Measurements from ENCODE around the gene PSTPIP1. TPM values are rescaled to one million over a fixed set of nuclear protein-coding genes. Genes with fewer than 3 reads are reported as not detected.
"Not testable (repeated sequence)": the region's sequence is repeated elsewhere in the genome, so short reads cannot be mapped to it uniquely, and the experiment has no call there.

PSTPIP1 gene
- polyA plus RNA-seq, 2 donors = 2.5 to 3.6 TPM

DNA sequence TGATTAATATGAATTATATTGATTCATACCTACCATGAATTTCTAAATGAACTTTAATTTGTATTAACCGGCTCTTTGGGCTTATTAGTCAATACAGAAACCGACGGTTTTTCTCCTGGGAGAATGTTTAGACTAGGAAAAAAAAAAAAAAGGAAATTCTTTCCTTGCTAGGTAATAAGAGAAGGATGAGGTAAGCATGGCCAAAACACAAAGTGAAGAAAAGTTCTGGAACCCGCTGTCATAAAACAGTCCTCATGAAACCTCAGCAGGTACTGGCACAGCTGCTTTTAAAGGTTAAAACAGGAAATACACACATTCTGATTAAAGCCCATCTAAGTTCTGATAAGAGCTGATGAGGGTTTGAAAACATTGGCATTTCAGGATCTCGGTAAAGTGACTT lies 30.8 kb upstream of the PSTPIP1 start:
- Histone ChIP-seq H3K36me3 (ENCODE audit: control insufficient read depth in 2 of 2, insufficient read depth in 2 of 2, low read length in 1 of 2) (no peaks in the 10 kb centered on the region), H3K4me1 (ENCODE audit: control insufficient read depth in 2 of 2, insufficient read depth in 2 of 2, low read length in 1 of 2) (no peaks in the 10 kb centered on the region), H3K9me3 (ENCODE audit: control insufficient read depth in 2 of 2, insufficient read depth in 1 of 2, low read depth in 1 of 2, low read length in 1 of 2) (no peaks in the 10 kb centered on the region), H3K4me3 (ENCODE audit: low read depth in 1 of 2, low read length in 2 of 2) (no peak overlapping the region), H3K27ac (ENCODE audit: low read depth in 2 of 2, low read length in 1 of 2) (no peak overlapping the region), H3K27me3 (ENCODE audit: control insufficient read depth in 1 of 2, insufficient read depth in 2 of 2, low read length in 2 of 2) (no peaks in the 10 kb centered on the region)
- WGBS, 2 donors = 28 to 49% methylated on average over 5 of the region's 5 CpGs

DNA sequence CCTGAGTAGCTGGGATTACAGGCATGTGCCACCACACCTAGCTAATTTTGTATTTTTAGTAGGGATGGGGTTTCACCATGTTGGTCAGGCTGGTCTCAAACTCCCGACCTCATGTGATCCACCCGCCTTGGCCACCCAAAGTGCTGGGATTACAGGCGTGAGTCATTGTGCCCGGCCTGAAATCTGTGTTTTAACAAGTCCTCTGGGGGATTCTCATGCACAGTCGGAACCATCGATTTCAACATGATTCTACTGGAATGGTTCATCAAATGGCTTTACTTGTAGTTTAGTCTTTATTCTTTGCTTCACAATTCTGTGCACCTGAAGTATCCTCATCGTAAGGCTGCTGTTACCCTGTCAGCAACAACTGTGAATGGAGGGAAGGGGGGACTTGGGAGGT lies 28.9 kb upstream of the PSTPIP1 start:
- H3K36me3 ChIP-seq (ENCODE audit: control insufficient read depth in 2 of 2, insufficient read depth in 2 of 2, low read length in 1 of 2); H3K4me3 ChIP-seq (ENCODE audit: low read depth in 1 of 2, low read length in 2 of 2); H3K9me3 ChIP-seq (ENCODE audit: control insufficient read depth in 2 of 2, insufficient read depth in 1 of 2, low read depth in 1 of 2, low read length in 1 of 2); H3K27me3 ChIP-seq (ENCODE audit: control insufficient read depth in 1 of 2, insufficient read depth in 2 of 2, low read length in 2 of 2); H3K4me1 ChIP-seq (ENCODE audit: control insufficient read depth in 2 of 2, insufficient read depth in 2 of 2, low read length in 1 of 2); H3K27ac ChIP-seq (ENCODE audit: low read depth in 2 of 2, low read length in 1 of 2): not testable (repeated sequence)
- WGBS, 2 donors = 48 to 54% methylated on average over 7 of the region's 7 CpGs

DNA sequence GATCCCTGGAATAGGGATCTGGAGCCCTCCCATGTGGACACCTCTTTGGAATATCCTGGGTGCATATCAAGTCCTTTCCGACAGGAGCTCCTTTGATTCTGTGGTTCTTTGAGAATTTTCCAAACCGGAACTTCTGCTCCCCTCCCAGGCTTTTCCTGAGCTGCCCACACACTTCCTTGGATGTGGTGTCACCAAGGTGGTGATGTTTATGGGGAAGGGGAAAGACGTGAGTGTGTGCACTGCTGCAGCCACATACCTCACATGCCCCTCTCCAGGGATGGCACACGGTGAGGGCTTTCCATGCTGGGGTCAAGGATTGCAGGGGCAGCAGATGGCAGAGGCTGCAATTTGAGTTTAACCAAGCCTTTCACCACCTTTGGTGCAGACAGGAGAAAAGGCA lies 27.9 kb upstream of the PSTPIP1 start:
- WGBS, 2 donors = 38 to 41% methylated on average over 4 of the region's 4 CpGs
- Histone ChIP-seq H3K36me3 (ENCODE audit: control insufficient read depth in 2 of 2, insufficient read depth in 2 of 2, low read length in 1 of 2) (no peaks in the 10 kb centered on the region), H3K27me3 (ENCODE audit: control insufficient read depth in 1 of 2, insufficient read depth in 2 of 2, low read length in 2 of 2) (no peaks in the 10 kb centered on the region)

DNA sequence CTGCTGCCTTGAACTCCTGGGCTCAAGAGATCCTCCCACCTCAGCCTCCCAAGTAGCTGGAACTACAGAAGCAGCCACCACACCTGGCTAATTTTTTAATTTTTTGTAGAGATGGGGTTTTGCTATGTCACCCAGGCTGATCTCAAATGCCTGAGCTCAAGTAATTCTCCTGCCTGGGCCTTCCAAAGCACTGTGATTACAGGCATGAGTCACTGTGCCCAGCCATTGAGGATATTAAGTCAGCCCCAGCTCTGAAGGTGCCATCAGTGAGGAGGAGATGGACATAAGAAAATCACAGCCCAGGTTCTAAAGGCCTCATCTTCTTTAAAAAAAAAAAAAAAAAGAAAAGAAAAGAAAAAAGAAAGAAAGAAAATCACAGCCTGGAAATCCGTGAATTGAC lies 26.6 kb upstream of the PSTPIP1 start:
- WGBS, 2 donors = 85 to 96% methylated on average over 1 of the region's 1 CpG
- H3K27ac ChIP-seq (ENCODE audit: low read depth in 2 of 2, low read length in 1 of 2) = no peak overlapping the region
- H3K9me3 ChIP-seq (ENCODE audit: control insufficient read depth in 2 of 2, insufficient read depth in 1 of 2, low read depth in 1 of 2, low read length in 1 of 2) = no peaks in the 10 kb centered on the region
- no peaks in the 10 kb centered on the region for H3K4me1 ChIP-seq (ENCODE audit: control insufficient read depth in 2 of 2, insufficient read depth in 2 of 2, low read length in 1 of 2)
- H3K36me3 ChIP-seq (ENCODE audit: control insufficient read depth in 2 of 2, insufficient read depth in 2 of 2, low read length in 1 of 2) = no peaks in the 10 kb centered on the region
- H3K4me3 ChIP-seq (ENCODE audit: low read depth in 1 of 2, low read length in 2 of 2) = no peak overlapping the region
- no peaks in the 10 kb centered on the region for H3K27me3 ChIP-seq (ENCODE audit: control insufficient read depth in 1 of 2, insufficient read depth in 2 of 2, low read length in 2 of 2)

More for the DNA sequence above, 27.9 kb upstream of the PSTPIP1 start:
- Histone ChIP-seq H3K9me3 (ENCODE audit: control insufficient read depth in 2 of 2, insufficient read depth in 1 of 2, low read depth in 1 of 2, low read length in 1 of 2) (no peaks in the 10 kb centered on the region), H3K4me3 (ENCODE audit: low read depth in 1 of 2, low read length in 2 of 2) (no peak overlapping the region), H3K27ac (ENCODE audit: low read depth in 2 of 2, low read length in 1 of 2) (no peak overlapping the region), H3K4me1 (ENCODE audit: control insufficient read depth in 2 of 2, insufficient read depth in 2 of 2, low read length in 1 of 2) (no peaks in the 10 kb centered on the region)

DNA sequence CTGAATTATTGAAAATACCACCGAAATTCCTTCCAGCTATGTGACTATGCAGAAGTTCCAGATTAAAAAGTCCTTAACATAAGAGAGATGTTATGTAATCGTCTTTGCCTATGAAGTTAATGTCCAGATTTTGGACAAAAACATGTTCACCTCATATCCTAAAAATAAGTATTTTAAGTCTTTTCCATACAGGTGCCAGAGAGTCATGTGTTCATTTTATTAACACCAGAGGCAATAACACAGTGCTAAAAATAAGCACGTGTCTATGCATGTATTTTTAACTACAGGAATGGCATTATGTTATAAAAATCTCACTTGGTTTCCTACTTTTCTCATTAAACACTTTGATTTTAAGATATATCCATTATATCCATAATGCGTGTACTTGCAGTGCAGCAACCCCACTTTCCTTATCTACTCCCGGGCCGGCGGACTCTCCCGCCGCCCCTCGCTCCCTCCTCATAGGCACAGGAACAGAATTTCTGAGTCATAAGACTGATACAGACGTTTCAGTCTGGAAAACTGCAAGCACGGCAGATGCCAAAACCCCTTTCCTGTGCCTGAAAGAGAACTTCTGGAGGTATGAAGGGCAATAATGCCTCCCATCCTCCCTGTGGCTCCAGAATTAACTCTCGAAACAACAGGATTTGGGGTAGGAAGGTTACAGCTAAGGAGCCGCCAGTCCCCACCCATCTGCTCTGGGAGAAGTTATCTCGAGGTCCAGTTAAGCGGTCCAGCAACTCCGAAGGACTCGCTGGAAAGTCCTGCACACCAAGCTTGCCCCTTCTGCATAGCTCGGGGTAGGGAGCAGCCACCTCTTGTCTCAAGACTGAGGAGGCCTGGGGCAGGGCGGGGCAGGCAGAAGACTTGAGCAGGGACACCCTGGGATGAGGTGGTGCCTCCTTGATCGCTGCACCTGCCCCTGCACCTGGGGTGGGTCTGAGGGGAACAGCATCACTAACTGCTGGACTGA lies 22.3 kb upstream of the PSTPIP1 start:
- Histone ChIP-seq H3K27ac (ENCODE audit: low read depth in 2 of 2, low read length in 1 of 2) (no peak overlapping the region), H3K27me3 (ENCODE audit: control insufficient read depth in 1 of 2, insufficient read depth in 2 of 2, low read length in 2 of 2) (no peaks in the 10 kb centered on the region), H3K9me3 (ENCODE audit: control insufficient read depth in 2 of 2, insufficient read depth in 1 of 2, low read depth in 1 of 2, low read length in 1 of 2) (no peaks in the 10 kb centered on the region), H3K36me3 (ENCODE audit: control insufficient read depth in 2 of 2, insufficient read depth in 2 of 2, low read length in 1 of 2) (no peaks in the 10 kb centered on the region), H3K4me3 (ENCODE audit: low read depth in 1 of 2, low read length in 2 of 2) (no peak overlapping the region), H3K4me1 (ENCODE audit: control insufficient read depth in 2 of 2, insufficient read depth in 2 of 2, low read length in 1 of 2) (no peaks in the 10 kb centered on the region)
- WGBS, 2 donors = 51 to 53% methylated on average over 21 of the region's 21 CpGs

DNA sequence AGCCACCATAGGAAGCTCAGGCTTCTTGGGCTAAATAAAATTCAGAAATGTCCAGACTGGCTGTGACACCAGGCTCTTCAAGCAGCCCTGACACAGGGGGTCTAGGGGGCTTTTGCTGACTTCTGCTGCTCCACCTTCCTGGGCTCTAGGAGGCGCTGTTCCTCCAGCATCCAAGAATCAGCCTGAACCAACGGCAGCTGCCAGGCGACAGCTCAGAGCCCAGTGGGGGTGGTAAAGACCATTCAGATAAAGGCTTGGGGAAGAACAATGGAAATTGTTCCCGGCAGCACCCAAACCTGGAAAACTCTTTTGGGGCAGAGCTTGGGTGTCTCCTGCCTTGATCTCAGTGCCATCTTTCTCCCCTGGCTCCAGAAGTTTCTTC lies 21.6 kb upstream of the PSTPIP1 start:
- 34 to 35% methylated on average over 4 of the region's 4 CpGs for WGBS, 2 donors
- no peak overlapping the region for H3K27ac ChIP-seq (ENCODE audit: low read depth in 2 of 2, low read length in 1 of 2)
- H3K27me3 ChIP-seq (ENCODE audit: control insufficient read depth in 1 of 2, insufficient read depth in 2 of 2, low read length in 2 of 2) = no peaks in the 10 kb centered on the region
- no peaks in the 10 kb centered on the region for H3K9me3 ChIP-seq (ENCODE audit: control insufficient read depth in 2 of 2, insufficient read depth in 1 of 2, low read depth in 1 of 2, low read length in 1 of 2)
- H3K4me3 ChIP-seq (ENCODE audit: low read depth in 1 of 2, low read length in 2 of 2) = no peak overlapping the region
- H3K36me3 ChIP-seq (ENCODE audit: control insufficient read depth in 2 of 2, insufficient read depth in 2 of 2, low read length in 1 of 2) = no peaks in the 10 kb centered on the region
- H3K4me1 ChIP-seq (ENCODE audit: control insufficient read depth in 2 of 2, insufficient read depth in 2 of 2, low read length in 1 of 2) = no peaks in the 10 kb centered on the region

DNA sequence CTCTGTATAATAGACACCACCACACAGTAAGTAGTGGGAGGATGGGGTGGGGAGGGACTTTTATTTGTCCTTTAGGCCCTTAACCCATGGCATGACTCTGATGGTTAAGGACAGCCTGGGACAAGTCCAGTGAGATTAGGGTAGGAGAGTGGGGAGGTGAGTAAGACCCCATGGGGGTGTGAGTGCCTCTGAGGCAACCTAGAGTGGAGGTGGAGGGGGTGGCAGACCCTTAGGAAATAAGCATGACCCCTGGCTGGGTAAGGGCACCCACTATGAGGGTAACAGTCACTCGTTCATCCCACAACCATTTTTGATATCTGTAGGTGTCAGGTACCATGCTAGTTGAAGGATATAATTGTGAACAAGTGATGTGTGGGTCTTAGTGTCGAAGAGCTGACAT lies 21.0 kb upstream of the PSTPIP1 start:
- H3K9me3 ChIP-seq (ENCODE audit: control insufficient read depth in 2 of 2, insufficient read depth in 1 of 2, low read depth in 1 of 2, low read length in 1 of 2) = peaks cover 0 to 1% of the 10 kb centered on the region in 2 donors
- no peak overlapping the region for H3K4me3 ChIP-seq (ENCODE audit: low read depth in 1 of 2, low read length in 2 of 2)
- 86 to 88% methylated on average over 2 of the region's 2 CpGs for WGBS, 2 donors
- no peaks in the 10 kb centered on the region for H3K4me1 ChIP-seq (ENCODE audit: control insufficient read depth in 2 of 2, insufficient read depth in 2 of 2, low read length in 1 of 2)
- no peaks in the 10 kb centered on the region for H3K27me3 ChIP-seq (ENCODE audit: control insufficient read depth in 1 of 2, insufficient read depth in 2 of 2, low read length in 2 of 2)
- H3K27ac ChIP-seq (ENCODE audit: low read depth in 2 of 2, low read length in 1 of 2) = no peak overlapping the region
- no peaks in the 10 kb centered on the region for H3K36me3 ChIP-seq (ENCODE audit: control insufficient read depth in 2 of 2, insufficient read depth in 2 of 2, low read length in 1 of 2)

DNA sequence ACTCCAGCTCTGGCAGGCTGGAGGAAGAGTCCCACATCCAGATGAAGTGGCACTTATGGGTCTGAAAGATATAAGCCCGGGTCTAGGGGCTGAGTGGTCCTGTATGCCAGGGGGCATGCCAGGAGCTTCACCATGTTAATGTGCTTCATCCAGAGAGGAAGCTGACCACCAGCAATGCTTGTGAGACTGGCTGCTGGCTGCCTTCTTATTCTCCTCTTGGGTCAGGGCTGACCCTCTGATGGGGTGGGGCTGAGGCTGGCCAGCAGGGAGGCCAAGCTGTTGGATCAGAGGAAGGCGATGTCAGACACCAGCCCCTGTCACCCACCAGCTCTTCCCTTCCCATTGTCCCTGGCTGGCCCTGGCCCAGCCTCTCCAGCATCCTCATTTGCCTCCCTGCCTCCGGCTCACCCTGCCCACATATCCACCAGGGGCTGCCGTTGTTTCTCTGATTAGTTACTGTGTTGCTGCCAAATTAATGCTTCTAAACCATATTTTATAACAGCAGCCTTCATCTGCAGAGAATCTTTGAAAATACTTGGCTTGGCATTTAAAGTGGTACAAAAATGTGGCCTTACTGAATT lies 20.4 kb upstream of the PSTPIP1 start:
- Histone ChIP-seq H3K27me3 (ENCODE audit: control insufficient read depth in 1 of 2, insufficient read depth in 2 of 2, low read length in 2 of 2) (no peaks in the 10 kb centered on the region), H3K27ac (ENCODE audit: low read depth in 2 of 2, low read length in 1 of 2) (no peak overlapping the region), H3K36me3 (ENCODE audit: control insufficient read depth in 2 of 2, insufficient read depth in 2 of 2, low read length in 1 of 2) (no peaks in the 10 kb centered on the region), H3K9me3 (ENCODE audit: control insufficient read depth in 2 of 2, insufficient read depth in 1 of 2, low read depth in 1 of 2, low read length in 1 of 2) (peaks cover 0 to 2% of the 10 kb centered on the region in 2 donors), H3K4me1 (ENCODE audit: control insufficient read depth in 2 of 2, insufficient read depth in 2 of 2, low read length in 1 of 2) (no peaks in the 10 kb centered on the region), H3K4me3 (ENCODE audit: low read depth in 1 of 2, low read length in 2 of 2) (no peak overlapping the region)
- WGBS, 2 donors = 77 to 79% methylated on average over 4 of the region's 4 CpGs

DNA sequence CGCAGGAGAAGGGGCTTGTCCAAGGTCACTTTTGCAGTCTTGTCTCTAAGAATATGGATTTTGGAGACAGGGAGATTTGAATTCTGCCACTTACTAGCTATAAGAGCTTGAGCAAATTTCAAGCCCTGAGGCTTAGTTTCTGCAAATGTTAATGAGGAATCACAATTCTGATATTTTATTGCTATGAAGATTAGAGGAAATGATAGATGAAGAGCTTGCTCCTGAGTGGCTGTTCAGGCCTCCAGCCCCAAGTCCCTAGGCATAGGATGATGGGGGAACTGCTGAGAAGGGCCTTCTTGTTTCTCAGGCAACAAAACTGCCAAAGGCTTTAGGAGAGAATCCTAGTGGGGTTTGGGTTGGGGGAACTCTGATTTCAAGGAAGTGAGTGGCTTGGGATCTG lies 18.8 kb upstream of the PSTPIP1 start:
- Histone ChIP-seq H3K4me1 (ENCODE audit: control insufficient read depth in 2 of 2, insufficient read depth in 2 of 2, low read length in 1 of 2) (no peaks in the 10 kb centered on the region), H3K27ac (ENCODE audit: low read depth in 2 of 2, low read length in 1 of 2) (no peak overlapping the region), H3K4me3 (ENCODE audit: low read depth in 1 of 2, low read length in 2 of 2) (no peak overlapping the region), H3K9me3 (ENCODE audit: control insufficient read depth in 2 of 2, insufficient read depth in 1 of 2, low read depth in 1 of 2, low read length in 1 of 2) (peaks cover 0 to 2% of the 10 kb centered on the region in 2 donors), H3K27me3 (ENCODE audit: control insufficient read depth in 1 of 2, insufficient read depth in 2 of 2, low read length in 2 of 2) (no peaks in the 10 kb centered on the region), H3K36me3 (ENCODE audit: control insufficient read depth in 2 of 2, insufficient read depth in 2 of 2, low read length in 1 of 2) (no peaks in the 10 kb centered on the region)
- WGBS, 2 donors = 90 to 91% methylated on average over 1 of the region's 1 CpG

Data from esophagus (tissue), 2 donors.